Islet precursor cell (in vitro differentiated cells): ENCODE results near the gene USP17L25.
"Not testable (repeated sequence)": the region's sequence is repeated elsewhere in the genome, so short reads cannot be mapped to it uniquely, and the experiment has no call there.

ENCODE experiments used
- DNase-seq: peaks from one replicate; pipeline ENCODE4 v3.0.0-alpha.2; 2018

The USP17L25 gene

GRCh38 chr4:9329611-9330010, at the start of gene USP17L25:
Gene USP17L25, plus strand, starts transcription at chr4:9329911. Its CDS starts 0 bp downstream, at chr4:9329911.
- DNase-seq: not testable (repeated sequence)

GRCh38 chr4:9324191-9324590, 5.5 kb upstream of the USP17L25 start:
- DNase-seq: not testable (repeated sequence)

GRCh38 chr4:9324865-9325264, 4.8 kb upstream of the USP17L25 start, which contains the start of gene USP17L24:
Gene USP17L24, plus strand, starts transcription at chr4:9325165. Its CDS starts 0 bp downstream, at chr4:9325165.
- DNase-seq: not testable (repeated sequence)

GRCh38 chr4:9334358-9334757, 4.6 kb downstream of the USP17L25 start, which contains the start of gene USP17L26:
Gene USP17L26, plus strand, starts transcription at chr4:9334658. Its CDS starts 0 bp downstream, at chr4:9334658.
- DNase-seq: not testable (repeated sequence)

GRCh38 chr4:9339103-9339502, 9.4 kb downstream of the USP17L25 start, which contains the start of gene USP17L5:
Gene USP17L5, plus strand, starts transcription at chr4:9339403. Its CDS starts 0 bp downstream, at chr4:9339403.
- DNase-seq: not testable (repeated sequence)

- not testable (repeated sequence) for DNase-seq
These were observed 14.1 kb downstream of the USP17L25 start, which contains the start of gene USP17L27 for GRCh38 chr4:9343848-9344247. Gene USP17L27, plus strand, starts transcription at chr4:9344148. Its CDS starts 0 bp downstream, at chr4:9344148.

GRCh38 chr4:9348593-9348992, 18.9 kb downstream of the USP17L25 start, which contains the start of gene USP17L28:
Gene USP17L28, plus strand, starts transcription at chr4:9348893. Its CDS starts 0 bp downstream, at chr4:9348893.
- not testable (repeated sequence) for DNase-seq

GRCh38 chr4:9350866-9351265, 21.2 kb downstream of the USP17L25 start:
- not testable (repeated sequence) for DNase-seq

GRCh38 chr4:9353338-9353737, 23.6 kb downstream of the USP17L25 start, which contains the start of gene USP17L29:
Gene USP17L29, plus strand, starts transcription at chr4:9353638. Its CDS starts 0 bp downstream, at chr4:9353638.
- not testable (repeated sequence) for DNase-seq

- DNase-seq: not testable (repeated sequence)
These were observed 33.1 kb downstream of the USP17L25 start, which contains the start of gene USP17L30 for GRCh38 chr4:9362829-9363228. Gene USP17L30, plus strand, starts transcription at chr4:9363129. Its CDS starts 0 bp downstream, at chr4:9363129.

- DNase-seq: not testable (repeated sequence)
These were observed 50.2 kb downstream of the USP17L25 start for GRCh38 chr4:9379881-9380280.
